Measurements from ENCODE around the gene PPM1L.

The PPM1L gene

GRCh38 chr3:160820022-160820421 lies 64.0 kb downstream of the PPM1L start:
- H3K27me3 ChIP-seq (replicated peaks; ENCODE audit: control insufficient read depth, insufficient read depth, low read length): no peaks in the 10 kb centered on the region
- DNase-seq (ENCODE audit: extremely low read depth, insufficient read length): no peak
- H3K36me3 ChIP-seq (ENCODE audit: control insufficient read depth, insufficient read depth, low read length): no peaks in the 10 kb centered on the region
- no peak overlapping the region for H3K4me3 ChIP-seq (replicated peaks; ENCODE audit: low read depth, low read length)
- no peak for TF ChIP-seq CTCF (IDR thresholded peaks at IDR 0.05; ENCODE audit: insufficient read depth, low read length, poor library complexity, severe bottlenecking)

- Histone ChIP-seq H3K27me3 (replicated peaks; ENCODE audit: control insufficient read depth, insufficient read depth, low read length) (no peaks in the 10 kb centered on the region), H3K4me3 (replicated peaks; ENCODE audit: low read depth, low read length) (no peak overlapping the region), H3K36me3 (ENCODE audit: control insufficient read depth, insufficient read depth, low read length) (no peaks in the 10 kb centered on the region)
- no peak for DNase-seq (ENCODE audit: extremely low read depth, insufficient read length)
- TF ChIP-seq CTCF (IDR thresholded peaks at IDR 0.05; ENCODE audit: insufficient read depth, low read length, poor library complexity, severe bottlenecking): no peak
Observed at GRCh38 chr3:160820430-160820829, 64.4 kb downstream of the PPM1L start.

GRCh38 chr3:160822936-160823335 lies 66.9 kb downstream of the PPM1L start:
- no peak for DNase-seq (ENCODE audit: extremely low read depth, insufficient read length)
- Histone ChIP-seq H3K27me3 (replicated peaks; ENCODE audit: control insufficient read depth, insufficient read depth, low read length) (no peaks in the 10 kb centered on the region), H3K36me3 (ENCODE audit: control insufficient read depth, insufficient read depth, low read length) (no peaks in the 10 kb centered on the region), H3K4me3 (replicated peaks; ENCODE audit: low read depth, low read length) (no peak overlapping the region)
- no peak for TF ChIP-seq CTCF (IDR thresholded peaks at IDR 0.05; ENCODE audit: insufficient read depth, low read length, poor library complexity, severe bottlenecking)

GRCh38 chr3:160825311-160825800 lies 69.3 kb downstream of the PPM1L start:
- Histone ChIP-seq H3K27me3 (replicated peaks; ENCODE audit: control insufficient read depth, insufficient read depth, low read length) (no peaks in the 10 kb centered on the region; the same call in 1 of the 2 replicates), H3K4me3 (replicated peaks; ENCODE audit: low read depth, low read length) (no peak overlapping the region), H3K36me3 (ENCODE audit: control insufficient read depth, insufficient read depth, low read length) (no peaks in the 10 kb centered on the region)
- DNase-seq (ENCODE audit: extremely low read depth, insufficient read length): no peak
- no peak for TF ChIP-seq CTCF (IDR thresholded peaks at IDR 0.05; ENCODE audit: insufficient read depth, low read length, poor library complexity, severe bottlenecking)

GRCh38 chr3:160826408-160826807 lies 70.4 kb downstream of the PPM1L start:
- Histone ChIP-seq H3K4me3 (replicated peaks; ENCODE audit: low read depth, low read length) (no peak overlapping the region), H3K36me3 (ENCODE audit: control insufficient read depth, insufficient read depth, low read length) (no peaks in the 10 kb centered on the region), H3K27me3 (replicated peaks; ENCODE audit: control insufficient read depth, insufficient read depth, low read length) (no peaks in the 10 kb centered on the region; the same call in 1 of the 2 replicates)
- no peak for DNase-seq (ENCODE audit: extremely low read depth, insufficient read length)
- TF ChIP-seq CTCF (IDR thresholded peaks at IDR 0.05; ENCODE audit: insufficient read depth, low read length, poor library complexity, severe bottlenecking): no peak

GRCh38 chr3:160826991-160827390 lies 71.0 kb downstream of the PPM1L start:
- H3K27me3 ChIP-seq (replicated peaks; ENCODE audit: control insufficient read depth, insufficient read depth, low read length): no peaks in the 10 kb centered on the region; the same call in 1 of the 2 replicates
- H3K36me3 ChIP-seq (ENCODE audit: control insufficient read depth, insufficient read depth, low read length): no peaks in the 10 kb centered on the region
- H3K4me3 ChIP-seq (replicated peaks; ENCODE audit: low read depth, low read length): no peak overlapping the region
- TF ChIP-seq CTCF (IDR thresholded peaks at IDR 0.05; ENCODE audit: insufficient read depth, low read length, poor library complexity, severe bottlenecking): no peak
- DNase-seq (ENCODE audit: extremely low read depth, insufficient read length): no peak
